SK-N-SH treated with all-trans-retinoic acid at 6 μM for 48 hours (cell line): ENCODE results near the gene GFRA1.

Experiments used
- ATAC-seq: fragments of 200-7000 bp; cut with Tn5 transposase; 3 replicates; pipeline ENCODE4 v1.9.1; 2020; ENCODE audit warnings: mild to moderate bottlenecking, moderate library complexity
- ARNTL ChIP-seq: fragments of 450-650 bp; formaldehyde crosslinking; IDR thresholded peaks from 2 replicates; pipeline ENCODE4 v1.5.0; 2020; ENCODE audit warnings: low read depth, mild to moderate bottlenecking, moderate library complexity, borderline replicate concordance
- BACH2 ChIP-seq: fragments of 250-450 bp; sonication (Bioruptor Pico); IDR thresholded peaks from 2 replicates; pipeline ENCODE4 v1.9.0; 2021; ENCODE audit warnings: mild to moderate bottlenecking, borderline replicate concordance
- ESRRG ChIP-seq: fragments of 250-450 bp; sonication (Bioruptor Pico); IDR thresholded peaks from 2 replicates; pipeline ENCODE4 v1.6.1; 2021; ENCODE audit warnings: mild to moderate bottlenecking
- GLIS3 ChIP-seq: fragments of 250-450 bp; sonication (Bioruptor Pico); IDR thresholded peaks from 2 replicates; pipeline ENCODE4 v1.5.0; 2020; ENCODE audit warnings: mild to moderate bottlenecking, moderate library complexity
- OSR1 ChIP-seq: fragments of 250-450 bp; sonication (Bioruptor Pico); IDR thresholded peaks from 2 replicates; pipeline ENCODE4 v1.8.0; 2022; ENCODE audit warnings: moderate library complexity, mild to moderate bottlenecking, inconsistent platforms
- PATZ1 ChIP-seq: fragments of 250-450 bp; sonication (Bioruptor Pico); IDR thresholded peaks from 2 replicates; pipeline ENCODE4 v1.8.0; 2020; ENCODE audit warnings: mild to moderate bottlenecking, moderate library complexity, borderline replicate concordance
- POU6F1 ChIP-seq: fragments of 250-450 bp; sonication (Bioruptor Pico); IDR thresholded peaks from 2 replicates; pipeline ENCODE4 v1.8.0; 2021; ENCODE audit warnings: low read depth, mild to moderate bottlenecking, moderate library complexity, borderline replicate concordance
- PPARA ChIP-seq: fragments of 250-450 bp; sonication (Bioruptor Pico); IDR thresholded peaks from 2 replicates; pipeline ENCODE4 v1.5.0; 2020; ENCODE audit warnings: mild to moderate bottlenecking, borderline replicate concordance
- RARB ChIP-seq: fragments of 250-450 bp; sonication (Bioruptor Pico); IDR thresholded peaks from 2 replicates; pipeline ENCODE4 v1.8.0; 2021; ENCODE audit warnings: mild to moderate bottlenecking, moderate library complexity
- SNAI2 ChIP-seq: fragments of 250-450 bp; sonication (Bioruptor Pico); IDR thresholded peaks from 2 replicates; pipeline ENCODE4 v1.5.0; 2020; ENCODE audit warnings: mild to moderate bottlenecking, moderate library complexity
- TCF4 ChIP-seq: fragments of 250-450 bp; sonication (Bioruptor Pico); IDR thresholded peaks from 2 replicates; pipeline ENCODE4 v1.8.0; 2021; ENCODE audit warnings: mild to moderate bottlenecking, moderate library complexity, borderline replicate concordance
- TOX ChIP-seq: fragments of 250-450 bp; sonication (Bioruptor Pico); IDR thresholded peaks from 2 replicates; pipeline ENCODE4 v1.8.0; 2021; ENCODE audit warnings: mild to moderate bottlenecking, moderate library complexity, borderline replicate concordance
- TSHZ2 ChIP-seq: fragments of 250-450 bp; sonication (Bioruptor Pico); IDR thresholded peaks from 2 replicates; pipeline ENCODE4 v1.5.0; 2020; ENCODE audit warnings: mild to moderate bottlenecking, moderate library complexity
- ZC3H10 ChIP-seq: fragments of 250-450 bp; sonication (Bioruptor Pico); IDR thresholded peaks from 2 replicates; pipeline ENCODE4 v1.5.1; 2021; ENCODE audit warnings: mild to moderate bottlenecking, moderate library complexity
- ZFP3 ChIP-seq: fragments of 250-450 bp; sonication (Bioruptor Pico); IDR thresholded peaks from 2 replicates; pipeline ENCODE4 v1.5.0; 2020; ENCODE audit warnings: mild to moderate bottlenecking, moderate library complexity
- ZFP30 ChIP-seq: fragments of 450-650 bp; formaldehyde crosslinking; IDR thresholded peaks from 2 replicates; pipeline ENCODE4 v1.5.0; 2022; ENCODE audit warnings: mild to moderate bottlenecking, moderate library complexity
- ZNF565 ChIP-seq: fragments of 450-650 bp; formaldehyde crosslinking; conservative IDR thresholded peaks from 2 replicates; pipeline ENCODE4 v1.5.0; 2020; ENCODE audit warnings: low read depth, mild to moderate bottlenecking, moderate library complexity
- ZNF70 ChIP-seq: fragments of 450-650 bp; formaldehyde crosslinking; IDR thresholded peaks from 2 replicates; pipeline ENCODE4 v1.5.0; 2020; ENCODE audit warnings: mild to moderate bottlenecking, moderate library complexity
- ZNF8 ChIP-seq: fragments of 450-650 bp; formaldehyde crosslinking; IDR thresholded peaks from 2 replicates; pipeline ENCODE4 v1.5.0; 2020; ENCODE audit warnings: mild to moderate bottlenecking, moderate library complexity

Gene GFRA1

GRCh38 chr10:116272440-116273283 lies at the start of gene GFRA1:
GFRA1 (minus strand) TSS chr10:116273206; CDS start chr10:116272029, 1,177 bp downstream.
- TF ChIP-seq POU6F1 (no peak), ARNTL (no peak), ESRRG (no peak), BACH2 (CRISPR knock-in tag) (no peak), TSHZ2 (CRISPR knock-in tag) (no peak), RARB (CRISPR knock-in tag) (no peak)
- peak; percentile 58 for ATAC-seq

GRCh38 chr10:116316503-116316902 lies 43.5 kb upstream of the GFRA1 start:
- TF ChIP-seq TCF4 (no peak), PATZ1 (no peak), TOX (CRISPR knock-in tag) (no peak), ZC3H10 (no peak), ZNF70 (CRISPR knock-in tag) (no peak), ZFP30 (CRISPR knock-in tag) (no peak), ZFP3 (CRISPR knock-in tag) (no peak), OSR1 (CRISPR knock-in tag) (no peak), BACH2 (CRISPR knock-in tag) (no peak), ZNF8 (CRISPR knock-in tag) (no peak), SNAI2 (CRISPR knock-in tag) (no peak), PPARA (CRISPR knock-in tag) (no peak), ARNTL (no peak), POU6F1 (no peak), ZNF565 (CRISPR knock-in tag) (no peak), TSHZ2 (CRISPR knock-in tag) (no peak)
- no peak for ATAC-seq

GRCh38 chr10:116312548-116312947 lies 39.5 kb upstream of the GFRA1 start:
- ATAC-seq = no peak; the same call in 2 of the 3 replicates
- no peak for TF ChIP-seq OSR1 (CRISPR knock-in tag)
- TF ChIP-seq RARB (CRISPR knock-in tag) = no peak
- no peak for TF ChIP-seq PPARA (CRISPR knock-in tag)
- no peak for TF ChIP-seq TSHZ2 (CRISPR knock-in tag)
- TF ChIP-seq ARNTL = no peak
- TF ChIP-seq ZNF8 (CRISPR knock-in tag) = no peak
- no peak; the same call in 1 of the 2 replicates for TF ChIP-seq TCF4
- no peak for TF ChIP-seq GLIS3 (CRISPR knock-in tag)
